K562 (cell line): ENCODE data around the gene GRHPR. TPM values are rescaled to one million over a fixed set of nuclear protein-coding genes. Genes with fewer than 3 reads are reported as not detected.

ENCODE experiments used
- ATAC-seq: fragments of 200-7000 bp; cut with Tn5 transposase; 3 replicates; pipeline ENCODE4 v1.9.1; 2020; ENCODE audit warnings: moderate library complexity
- BruUV-seq: library from RNA; stranded (reverse); fragments of 400-500 nt; replicated peaks from 2 replicates; lab custom pipeline; 2021; lab: Mats Ljungman, UMichigan
- CTCF ChIA-PET: fragments of 300-600 bp; formaldehyde crosslinking; extraction: SDS; loops from one replicate; lab custom pipeline; 2021; ENCODE audit warnings: low intra/inter-chr PET ratio; lab: Yijun Ruan, JAX
- POLR2A ChIA-PET: fragments of 300-600, 350-650 bp; sonication (Branson Sonifier 250); formaldehyde crosslinking; extraction: SDS; loops from one replicate; lab custom pipeline; 2021; ENCODE audit warnings: antibody characterized with exemption, inconsistent platforms; lab: Yijun Ruan, JAX
- DNase-seq, 4 experiments: peaks; one replicate each; pipeline versions ENCODE4 v3.0.0 to v3.0.0-alpha.2; 2011 to 2018; ENCODE audit warnings: low spot score in 3 of 4, mixed read lengths in 3 of 4; ENCODE audit errors: extremely low read depth in 1 of 4
- FAIRE-seq: peaks from 2 replicates; lab custom pipeline; 2011; peaks lifted over from hg19 to GRCh38; lab: Jason Lieb, UNC
- H2AFZ ChIP-seq: 2 replicates; pipeline ENCODE4 v1.6.0; 2011; ENCODE audit warnings: low read depth, low read length, control low read depth, inconsistent platforms
- H3K27ac ChIP-seq: fragments of 200-600 bp; 3 replicates; pipeline ENCODE4 v1.8.0; 2011; ENCODE audit warnings: low read depth, mild to moderate bottlenecking, control low read depth, inconsistent platforms, low read length, moderate library complexity, mixed read lengths; ENCODE audit errors: extremely low read depth
- H3K27me3 ChIP-seq, 2 experiments: fragments of 300-600 bp in 1 of 2; 2 replicates in 1 of 2; 3 replicates in 1 of 2; pipeline versions ENCODE4 v1.6.0 to v1.8.0; 2011; ENCODE audit warnings: inconsistent platforms in 2 of 2, low read length in 2 of 2, mild to moderate bottlenecking in 1 of 2, mixed read lengths in 1 of 2, moderate library complexity in 1 of 2; ENCODE audit not compliant: control insufficient read depth in 2 of 2, insufficient read depth in 2 of 2
- H3K36me3 ChIP-seq: fragments of 300-600 bp; 3 replicates; pipeline ENCODE4 v1.8.0; 2011; ENCODE audit warnings: mild to moderate bottlenecking, low read length, inconsistent platforms; ENCODE audit not compliant: control insufficient read depth, insufficient read depth
- H3K4me1 ChIP-seq, 2 experiments: fragments of 200-600 bp in 1 of 2; replicated peaks in 1 of 2; 2 replicates in 1 of 2; 3 replicates in 1 of 2; pipeline versions ENCODE4 v1.5.1 to v1.8.0; 2011; ENCODE audit warnings: inconsistent platforms in 2 of 2, low read length in 2 of 2, mild to moderate bottlenecking in 1 of 2, mixed read lengths in 1 of 2, moderate library complexity in 1 of 2; ENCODE audit not compliant: control insufficient read depth in 2 of 2, insufficient read depth in 2 of 2
- H3K4me2 ChIP-seq: 2 replicates; pipeline ENCODE4 v1.6.1; 2011; ENCODE audit warnings: low read length, control low read depth, inconsistent platforms, mixed read lengths; ENCODE audit not compliant: insufficient read depth
- H3K4me3 ChIP-seq: fragments of 200-600 bp; sonication (generic), shearing (Covaris generic); 2 replicates; pipeline ENCODE4 v1.5.1; 2016; ENCODE audit warnings: control low read depth, inconsistent platforms
- H3K79me2 ChIP-seq: fragments of 200-600 bp; 3 replicates; pipeline ENCODE4 v1.8.0; 2011; ENCODE audit warnings: low read length, inconsistent platforms; ENCODE audit not compliant: control insufficient read depth, insufficient read depth
- H3K9ac ChIP-seq, 2 experiments: 2 replicates each; pipeline versions ENCODE4 v1.6.0 to v1.6.1; 2011; ENCODE audit warnings: low read depth in 2 of 2, low read length in 2 of 2, control low read depth in 1 of 2, inconsistent platforms in 1 of 2, mild to moderate bottlenecking in 1 of 2, mixed read lengths in 1 of 2; ENCODE audit not compliant: insufficient read depth in 1 of 2
- H3K9me1 ChIP-seq: one replicate; pipeline ENCODE4 v1.6.0; 2011; ENCODE audit warnings: inconsistent platforms, mild to moderate bottlenecking, low read length, moderate library complexity; ENCODE audit not compliant: control insufficient read depth, insufficient read depth
- H3K9me3 ChIP-seq: replicated peaks from 2 replicates; pipeline ENCODE4 v1.5.1; 2011; ENCODE audit warnings: low read depth, low read length, inconsistent platforms; ENCODE audit not compliant: control insufficient read depth, insufficient read depth
- H4K20me1 ChIP-seq: replicated peaks from 2 replicates; pipeline ENCODE4 v1.6.1; 2011; ENCODE audit warnings: low read length, inconsistent platforms, mixed read lengths; ENCODE audit not compliant: control insufficient read depth, insufficient read depth
- ELF2 ChIP-seq: fragments of 250-450 bp; sonication (Bioruptor Pico); IDR thresholded peaks from 2 replicates; pipeline ENCODE4 v1.5.0; 2021; ENCODE audit warnings: mild to moderate bottlenecking
- POLR2A ChIP-seq: fragments of 450-650 bp; conservative IDR thresholded peaks from 2 replicates; pipeline ENCODE4 v1.6.1; 2016
- WHSC1 ChIP-seq: IDR thresholded peaks from one replicate; pipeline ENCODE4 v1.6.1; 2012; ENCODE audit warnings: low read length, control low read depth, inconsistent platforms
- ZBTB49 ChIP-seq: sonication (generic); formaldehyde crosslinking; IDR thresholded peaks from 2 replicates; pipeline ENCODE4 v1.8.0; 2022; ENCODE audit warnings: missing genetic modification reagents, mild to moderate bottlenecking, borderline replicate concordance
- WGBS: fragments of 100-300 bp; shearing (Covaris generic); methylation state at CpG from one replicate; pipeline ENCODE4 v1.1.6; 2016; ENCODE audit warnings: low coverage, mixed read lengths; ENCODE audit not compliant: insufficient coverage; ENCODE audit errors: missing lambda C conversion rate; 5-methylcytosine and 5-hydroxymethylcytosine counted together
- in situ Hi-C: fragments of 300-500 bp; cut with MboI; formaldehyde crosslinking; loops from 4 replicates; pipeline ENCODE4 v1.15.0; 2018; ENCODE audit warnings: inconsistent platforms, mixed read lengths
- intact Hi-C: fragments of 100-400 bp; cut with micrococcal nuclease; formaldehyde crosslinking; loops from 2 replicates; pipeline ENCODE4 v1.14.2; 2022
- polyA plus RNA-seq, 8 experiments: library from polyadenylated mRNA; depleted of rRNA in 4 of 8; stranded (reverse) in 5 of 8; unstranded in 3 of 8; fragments of >200 nt; fragmentation: Nextera tagmentation in 2 of 8; fragmentation: Illumina TruSeq in 1 of 8; extraction: Ambion mirVana in 2 of 8; extraction: Trizol in 1 of 8; gene quantifications; 2 replicates each; pipeline versions ENCODE4 v1.2.1 to v1.2.3, GENCODE V29; 2011 to 2014; ENCODE audit warnings: inconsistent platforms in 1 of 8, missing spikeins in 1 of 8
- total RNA-seq, 7 experiments: library from RNA; depleted of rRNA in 6 of 7; stranded (reverse); fragments of >200 nt in 6 of 7; fragmentation: Illumina TruSeq in 2 of 7; extraction: Trizol in 2 of 7; gene quantifications; 2 replicates each; pipeline versions ENCODE4 v1.2.1 to v1.2.3, GENCODE V29; 2011 to 2021; ENCODE audit warnings: low replicate concordance in 1 of 7
- TF ChIP-seq, protein P1 (sequence below): fragments of 450-650 bp; formaldehyde crosslinking; IDR thresholded peaks from 2 replicates; pipeline ENCODE4 v1.4.0; 2020; ENCODE audit warnings: mild to moderate bottlenecking

GRHPR gene
- total and polyA plus RNA-seq, 9 of the 15 experiments (the other 6 are each of a cell fraction or from before 2014, with no cell fraction given): 38.9 to 144 (median 120) TPM

DNA sequence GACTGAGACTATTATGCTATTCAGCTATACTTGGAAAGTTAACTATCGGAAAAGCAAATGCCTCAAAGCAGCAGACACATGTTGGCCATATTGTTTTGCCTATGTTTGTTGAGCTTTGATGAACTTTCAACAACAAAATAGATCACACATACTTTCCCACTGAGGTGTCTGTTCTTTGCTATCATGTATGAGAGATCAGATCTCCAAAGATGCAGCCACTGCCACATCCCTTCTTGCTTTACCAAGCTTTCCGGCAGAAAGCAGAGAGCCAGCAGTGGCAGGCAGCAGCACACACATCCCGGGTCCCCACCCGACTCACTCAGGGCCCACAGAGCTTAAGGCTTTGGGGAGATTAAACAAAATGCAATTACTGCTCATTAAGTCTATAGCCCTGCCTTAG lies 23.9 kb downstream of the GRHPR start:
- Histone ChIP-seq H3K27ac (no peak overlapping the region), H3K4me2 (no peak overlapping the region), H3K9me3 (no peaks in the 10 kb centered on the region), H3K27me3 (no peaks in the 10 kb centered on the region), H2AFZ (no peak overlapping the region), H3K36me3 (peaks cover 50% of the 10 kb centered on the region), H3K9ac (no peak overlapping the region), H3K4me3 (no peak overlapping the region)
- ATAC-seq (no peak; the same call in 2 of the 3 replicates), FAIRE-seq (no peak), DNase-seq (peak in 1 of 4 experiments; percentile 8)
- intact Hi-C loops (no loop called here), in situ Hi-C loops (no loop called here)
- 83% methylated on average over 4 of the region's 4 CpGs for WGBS
- CTCF ChIA-PET: no interaction called here
- no TSS peak for BruUV-seq
- POLR2A ChIA-PET: interaction anchor here (1.1 to 1.3 kb wide), 2 partner anchors 9 to 13 kb away, joined by 4 to 5 read pairs; no protein-coding TSS in a partner anchor
- TF ChIP-seq WHSC1: no peak
- no peak for TF ChIP-seq ZBTB49 (CRISPR knock-in tag)
- no peak for TF ChIP-seq POLR2A
- TF ChIP-seq, protein P1, sequence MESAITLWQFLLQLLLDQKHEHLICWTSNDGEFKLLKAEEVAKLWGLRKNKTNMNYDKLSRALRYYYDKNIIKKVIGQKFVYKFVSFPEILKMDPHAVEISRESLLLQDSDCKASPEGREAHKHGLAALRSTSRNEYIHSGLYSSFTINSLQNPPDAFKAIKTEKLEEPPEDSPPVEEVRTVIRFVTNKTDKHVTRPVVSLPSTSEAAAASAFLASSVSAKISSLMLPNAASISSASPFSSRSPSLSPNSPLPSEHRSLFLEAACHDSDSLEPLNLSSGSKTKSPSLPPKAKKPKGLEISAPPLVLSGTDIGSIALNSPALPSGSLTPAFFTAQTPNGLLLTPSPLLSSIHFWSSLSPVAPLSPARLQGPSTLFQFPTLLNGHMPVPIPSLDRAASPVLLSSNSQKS (CRISPR knock-in tag): no peak
- TF ChIP-seq ELF2 (CRISPR knock-in tag): no peak
- TF ChIP-seq, all 486 proteins: peak for 0
- H3K9me1 ChIP-seq: no peaks in the 10 kb centered on the region
- no peaks in the 10 kb centered on the region for H3K4me1 ChIP-seq
- peaks cover 11% of the 10 kb centered on the region; the same call in 1 of the 2 replicates for H4K20me1 ChIP-seq
- H3K79me2 ChIP-seq: peaks cover 57% of the 10 kb centered on the region
